Measurements from ENCODE around the gene SLC35E1. TPM values are rescaled to one million over a fixed set of nuclear protein-coding genes. Genes with fewer than 3 reads are reported as not detected.

The SLC35E1 gene
- total RNA-seq, 2 donors from 2014 or later: 42.0 to 69.1 TPM

GRCh38 chr19:16605553-16605994, 33.4 kb upstream of the SLC35E1 start:
- no peaks in the 10 kb centered on the region for H3K36me3 ChIP-seq
- no peaks in the 10 kb centered on the region for H3K27me3 ChIP-seq (replicated peaks; ENCODE audit: insufficient read depth)
- TF ChIP-seq POLR2A (IDR thresholded peaks at IDR 0.05): no peak
- peak; percentile 12 for TF ChIP-seq POLR2AphosphoS5 (IDR thresholded peaks at IDR 0.05)
- TF ChIP-seq, protein P1, sequence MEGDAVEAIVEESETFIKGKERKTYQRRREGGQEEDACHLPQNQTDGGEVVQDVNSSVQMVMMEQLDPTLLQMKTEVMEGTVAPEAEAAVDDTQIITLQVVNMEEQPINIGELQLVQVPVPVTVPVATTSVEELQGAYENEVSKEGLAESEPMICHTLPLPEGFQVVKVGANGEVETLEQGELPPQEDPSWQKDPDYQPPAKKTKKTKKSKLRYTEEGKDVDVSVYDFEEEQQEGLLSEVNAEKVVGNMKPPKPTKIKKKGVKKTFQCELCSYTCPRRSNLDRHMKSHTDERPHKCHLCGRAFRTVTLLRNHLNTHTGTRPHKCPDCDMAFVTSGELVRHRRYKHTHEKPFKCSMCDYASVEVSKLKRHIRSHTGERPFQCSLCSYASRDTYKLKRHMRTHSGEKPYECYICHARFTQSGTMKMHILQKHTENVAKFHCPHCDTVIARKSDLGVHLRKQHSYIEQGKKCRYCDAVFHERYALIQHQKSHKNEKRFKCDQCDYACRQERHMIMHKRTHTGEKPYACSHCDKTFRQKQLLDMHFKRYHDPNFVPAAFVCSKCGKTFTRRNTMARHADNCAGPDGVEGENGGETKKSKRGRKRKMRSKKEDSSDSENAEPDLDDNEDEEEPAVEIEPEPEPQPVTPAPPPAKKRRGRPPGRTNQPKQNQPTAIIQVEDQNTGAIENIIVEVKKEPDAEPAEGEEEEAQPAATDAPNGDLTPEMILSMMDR (IDR thresholded peaks at IDR 0.05): peak in 1 of 4 experiments; percentile 55
- WGBS: 40% methylated on average over 8 of the region's 8 CpGs
- H3K4me3 ChIP-seq: no peak overlapping the region
- intact Hi-C loops (cut with DNase I): no loop called here
- peak; percentile 36 for DNase-seq (ENCODE audit: low spot score)
- peak overlapping the region; percentile 5 to 83 for H3K27ac ChIP-seq
- peaks cover 17% of the 10 kb centered on the region for H3K4me1 ChIP-seq (replicated peaks)
- no peaks in the 10 kb centered on the region for H3K9me3 ChIP-seq

GRCh38 chr19:16605115-16605514, 32.9 kb upstream of the SLC35E1 start:
- Histone ChIP-seq H3K4me1 (replicated peaks) (peaks cover 17% of the 10 kb centered on the region), H3K9me3 (no peaks in the 10 kb centered on the region), H3K27ac (peak overlapping the region; percentile 5 to 83), H3K27me3 (replicated peaks; ENCODE audit: insufficient read depth) (no peaks in the 10 kb centered on the region), H3K4me3 (no peak overlapping the region), H3K36me3 (no peaks in the 10 kb centered on the region)
- intact Hi-C loops (cut with DNase I): no loop called here
- TF ChIP-seq, protein P1 (IDR thresholded peaks at IDR 0.05): no peak
- TF ChIP-seq POLR2AphosphoS5 (IDR thresholded peaks at IDR 0.05) (no peak), POLR2A (IDR thresholded peaks at IDR 0.05) (no peak)
- WGBS: 83% methylated on average over 3 of the region's 3 CpGs
- DNase-seq (ENCODE audit: low spot score): no peak

GRCh38 chr19:16604615-16605014, 32.4 kb upstream of the SLC35E1 start:
- Histone ChIP-seq H3K27ac (no peak overlapping the region), H3K4me1 (replicated peaks) (peaks cover 17% of the 10 kb centered on the region)
- WGBS: 95% methylated on average over 6 of the region's 6 CpGs

GRCh38 chr19:16603090-16603489, 30.9 kb upstream of the SLC35E1 start:
- Histone ChIP-seq H3K4me1 (replicated peaks) (peaks cover 16% of the 10 kb centered on the region), H3K9me3 (no peaks in the 10 kb centered on the region), H3K27ac (peak overlapping the region in 1 of 2 donors; percentile 12), H3K27me3 (replicated peaks; ENCODE audit: insufficient read depth) (no peaks in the 10 kb centered on the region), H3K4me3 (no peak overlapping the region), H3K36me3 (no peaks in the 10 kb centered on the region)
- peak; percentile 51 for DNase-seq (ENCODE audit: low spot score)
- no peak for TF ChIP-seq POLR2A (IDR thresholded peaks at IDR 0.05)
- TF ChIP-seq POLR2AphosphoS5 (IDR thresholded peaks at IDR 0.05): peak; percentile 71
- 39% methylated on average over 3 of the region's 3 CpGs for WGBS
- intact Hi-C loops (cut with DNase I): no loop called here

More at GRCh38 chr19:16604615-16605014, 32.4 kb upstream of the SLC35E1 start:
- Histone ChIP-seq H3K27me3 (replicated peaks; ENCODE audit: insufficient read depth) (no peaks in the 10 kb centered on the region), H3K36me3 (no peaks in the 10 kb centered on the region), H3K9me3 (no peaks in the 10 kb centered on the region), H3K4me3 (no peak overlapping the region)
- no peak for TF ChIP-seq POLR2A (IDR thresholded peaks at IDR 0.05)
- TF ChIP-seq POLR2AphosphoS5 (IDR thresholded peaks at IDR 0.05): no peak
- TF ChIP-seq, protein P1 (IDR thresholded peaks at IDR 0.05): no peak
- intact Hi-C loops (cut with DNase I): no loop called here
- no peak for DNase-seq (ENCODE audit: low spot score)

GRCh38 chr19:16601378-16602052, 29.3 kb upstream of the SLC35E1 start:
- no peaks in the 10 kb centered on the region for H3K36me3 ChIP-seq
- no peak overlapping the region for H3K27ac ChIP-seq
- H3K9me3 ChIP-seq: no peaks in the 10 kb centered on the region
- H3K27me3 ChIP-seq (replicated peaks; ENCODE audit: insufficient read depth): no peaks in the 10 kb centered on the region
- no peak for DNase-seq (ENCODE audit: low spot score)
- intact Hi-C loops (cut with DNase I): no loop called here
- 91% methylated on average over 20 of the region's 20 CpGs for WGBS
- no peak overlapping the region for H3K4me3 ChIP-seq
- TF ChIP-seq, protein P1 (IDR thresholded peaks at IDR 0.05): no peak
- peaks cover 11% of the 10 kb centered on the region for H3K4me1 ChIP-seq (replicated peaks)
